BE2C (cell line): ENCODE measurements around the gene TWSG1.

ENCODE experiments used
- DNase-seq: peaks from one replicate; pipeline ENCODE4 v3.0.0-alpha.2; 2020
- H3K27me3 ChIP-seq: fragments of 250-450 bp; sonication (Bioruptor Pico); 2 replicates; pipeline ENCODE4 v1.5.1; 2020; ENCODE audit warnings: mild to moderate bottlenecking
- H3K36me3 ChIP-seq: fragments of 250-450 bp; sonication (Bioruptor Pico); 2 replicates; pipeline ENCODE4 v1.5.1; 2020; ENCODE audit warnings: mild to moderate bottlenecking
- H3K4me1 ChIP-seq: fragments of 250-450 bp; sonication (Bioruptor Pico); 2 replicates; pipeline ENCODE4 v1.5.1; 2020
- H3K4me3 ChIP-seq: 2 replicates; pipeline ENCODE4 v1.5.1; 2011; ENCODE audit warnings: low read depth, low read length
- H3K9me3 ChIP-seq: fragments of 250-450 bp; sonication (Bioruptor Pico); 2 replicates; pipeline ENCODE4 v1.5.1; 2020
- TF ChIP-seq, protein P1 (sequence below): IDR thresholded peaks from 2 replicates; pipeline ENCODE4 v1.5.1; 2012; ENCODE audit warnings: mild to moderate bottlenecking, low read depth, low read length

TWSG1 gene

DNA sequence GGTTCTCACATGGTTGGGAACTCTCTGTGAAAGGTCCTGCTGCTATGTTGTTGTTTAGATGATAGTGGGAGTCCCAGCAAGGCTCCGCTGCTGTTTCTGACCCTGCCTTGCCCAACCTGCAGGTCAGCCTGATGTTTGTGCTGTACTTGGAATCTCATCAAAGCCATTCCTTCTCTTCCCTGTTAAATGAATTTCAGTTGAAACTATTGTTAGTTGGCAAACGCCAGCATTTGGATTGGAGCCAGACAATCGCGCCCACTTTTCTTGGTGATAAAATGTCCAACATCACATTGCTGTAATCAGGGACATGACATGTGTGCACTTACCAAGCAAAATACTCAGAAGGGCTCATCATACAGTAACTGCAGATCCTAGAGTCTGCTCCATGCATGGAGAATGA lies 12.8 kb upstream of the TWSG1 start:
- no peaks in the 10 kb centered on the region for H3K4me1 ChIP-seq
- TF ChIP-seq, protein P1, sequence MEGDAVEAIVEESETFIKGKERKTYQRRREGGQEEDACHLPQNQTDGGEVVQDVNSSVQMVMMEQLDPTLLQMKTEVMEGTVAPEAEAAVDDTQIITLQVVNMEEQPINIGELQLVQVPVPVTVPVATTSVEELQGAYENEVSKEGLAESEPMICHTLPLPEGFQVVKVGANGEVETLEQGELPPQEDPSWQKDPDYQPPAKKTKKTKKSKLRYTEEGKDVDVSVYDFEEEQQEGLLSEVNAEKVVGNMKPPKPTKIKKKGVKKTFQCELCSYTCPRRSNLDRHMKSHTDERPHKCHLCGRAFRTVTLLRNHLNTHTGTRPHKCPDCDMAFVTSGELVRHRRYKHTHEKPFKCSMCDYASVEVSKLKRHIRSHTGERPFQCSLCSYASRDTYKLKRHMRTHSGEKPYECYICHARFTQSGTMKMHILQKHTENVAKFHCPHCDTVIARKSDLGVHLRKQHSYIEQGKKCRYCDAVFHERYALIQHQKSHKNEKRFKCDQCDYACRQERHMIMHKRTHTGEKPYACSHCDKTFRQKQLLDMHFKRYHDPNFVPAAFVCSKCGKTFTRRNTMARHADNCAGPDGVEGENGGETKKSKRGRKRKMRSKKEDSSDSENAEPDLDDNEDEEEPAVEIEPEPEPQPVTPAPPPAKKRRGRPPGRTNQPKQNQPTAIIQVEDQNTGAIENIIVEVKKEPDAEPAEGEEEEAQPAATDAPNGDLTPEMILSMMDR: no peak

DNA sequence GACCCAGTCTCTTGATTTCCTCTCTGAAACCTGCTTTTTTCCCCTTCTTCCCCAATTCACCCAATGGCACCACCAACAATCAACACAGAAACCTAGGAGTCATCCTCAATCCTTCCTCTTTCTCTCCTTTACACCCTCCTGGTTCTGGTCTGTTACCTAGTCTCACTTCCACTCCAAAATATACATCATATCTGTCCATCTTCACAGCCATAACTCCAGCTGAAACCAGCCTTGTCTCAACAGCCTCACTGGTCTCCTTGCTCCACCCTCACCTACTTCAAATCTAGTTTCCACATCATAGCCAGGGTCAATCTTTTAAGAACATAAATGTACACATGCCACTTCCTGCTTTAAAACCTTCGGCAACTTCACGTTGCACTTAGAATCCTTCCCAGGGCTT lies 11.8 kb upstream of the TWSG1 start:
- no peaks in the 10 kb centered on the region for H3K9me3 ChIP-seq
- H3K4me1 ChIP-seq: no peaks in the 10 kb centered on the region
- H3K4me3 ChIP-seq: no peak overlapping the region
- TF ChIP-seq, protein P1: no peak
- no peaks in the 10 kb centered on the region for H3K27me3 ChIP-seq
- DNase-seq: no peak
- no peaks in the 10 kb centered on the region for H3K36me3 ChIP-seq

More for the DNA sequence above, 12.8 kb upstream of the TWSG1 start:
- H3K27me3 ChIP-seq: no peaks in the 10 kb centered on the region
- H3K4me3 ChIP-seq: no peak overlapping the region
- DNase-seq: no peak
- no peaks in the 10 kb centered on the region for H3K9me3 ChIP-seq
- no peaks in the 10 kb centered on the region for H3K36me3 ChIP-seq

GRCh38 chr18:9323750-9324445 lies 10.7 kb upstream of the TWSG1 start:
- H3K4me3 ChIP-seq: no peak overlapping the region
- no peaks in the 10 kb centered on the region for H3K36me3 ChIP-seq
- no peaks in the 10 kb centered on the region for H3K27me3 ChIP-seq
- H3K4me1 ChIP-seq: no peaks in the 10 kb centered on the region
- TF ChIP-seq, protein P1: no peak
- no peak for DNase-seq
- H3K9me3 ChIP-seq: no peaks in the 10 kb centered on the region

DNA sequence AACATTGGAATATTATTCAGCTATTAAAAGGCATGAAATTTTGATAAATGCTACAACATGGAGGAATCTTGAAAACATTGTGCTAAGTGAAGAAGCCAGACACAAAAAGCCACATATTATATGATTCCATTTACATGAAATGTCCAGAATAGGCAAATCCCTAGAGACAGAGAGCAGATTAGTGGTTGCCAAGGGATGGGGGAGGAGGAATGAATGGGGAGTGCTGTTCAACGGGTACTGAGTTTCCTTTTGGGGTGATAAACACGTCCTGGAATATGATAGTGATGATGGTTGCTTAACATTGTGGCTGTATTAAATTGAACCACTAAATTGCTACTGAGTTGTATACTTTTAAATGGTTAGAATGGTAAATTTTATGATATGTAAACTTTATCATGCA lies 8.9 kb upstream of the TWSG1 start:
- Histone ChIP-seq H3K4me3 (no peak overlapping the region), H3K9me3 (no peaks in the 10 kb centered on the region), H3K4me1 (no peaks in the 10 kb centered on the region; the same call in 1 of the 2 replicates), H3K27me3 (no peaks in the 10 kb centered on the region), H3K36me3 (no peaks in the 10 kb centered on the region)
- TF ChIP-seq, protein P1: no peak
- DNase-seq: no peak

- no peak for DNase-seq
- Histone ChIP-seq H3K27me3 (no peaks in the 10 kb centered on the region), H3K4me3 (no peak overlapping the region), H3K36me3 (no peaks in the 10 kb centered on the region), H3K4me1 (no peaks in the 10 kb centered on the region; the same call in 1 of the 2 replicates), H3K9me3 (no peaks in the 10 kb centered on the region)
- TF ChIP-seq, protein P1: no peak
These were observed 5.8 kb upstream of the TWSG1 start for GRCh38 chr18:9328776-9329175.

DNA sequence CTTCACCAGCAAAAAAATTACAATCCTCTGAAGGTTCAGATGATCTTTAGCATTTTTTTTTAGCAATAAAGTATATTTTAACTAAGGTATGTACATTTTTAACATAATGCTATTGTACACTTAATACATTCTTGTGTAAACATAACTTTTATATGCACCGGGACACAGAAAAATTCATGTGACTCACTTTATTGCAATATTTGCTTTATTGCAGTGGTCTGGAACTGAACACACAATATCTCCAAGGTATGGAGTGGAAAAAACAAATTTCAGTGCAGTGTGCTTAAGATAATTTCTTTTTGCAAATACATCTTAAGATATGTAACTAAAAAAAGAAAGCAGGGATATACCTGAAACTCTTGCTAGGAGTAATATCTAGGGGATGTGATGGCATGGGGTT lies 5.1 kb upstream of the TWSG1 start:
- H3K27me3 ChIP-seq: no peaks in the 10 kb centered on the region
- H3K9me3 ChIP-seq: no peaks in the 10 kb centered on the region
- DNase-seq: no peak
- no peaks in the 10 kb centered on the region for H3K36me3 ChIP-seq
- no peak overlapping the region for H3K4me3 ChIP-seq
- no peaks in the 10 kb centered on the region; the same call in 1 of the 2 replicates for H3K4me1 ChIP-seq
- TF ChIP-seq, protein P1: no peak
